Ishikawa (cell line): ENCODE results near the gene FOXP1.

Experiments used
- CREB1 ChIP-seq: IDR thresholded peaks from 2 replicates; pipeline ENCODE4 v1.6.1; 2012; ENCODE audit warnings: low read depth
- EP300 ChIP-seq: IDR thresholded peaks from 2 replicates; pipeline ENCODE4 v1.6.1; 2012; ENCODE audit warnings: borderline replicate concordance
- RAD21 ChIP-seq: IDR thresholded peaks from 2 replicates; pipeline ENCODE4 v1.6.1; 2012; ENCODE audit warnings: low read depth
- TEAD4 ChIP-seq: IDR thresholded peaks from 2 replicates; pipeline ENCODE4 v1.6.1; 2012
- ZBTB7A ChIP-seq: IDR thresholded peaks from 2 replicates; pipeline ENCODE4 v1.6.1; 2012; ENCODE audit warnings: low read depth
- TF ChIP-seq, protein P1 (sequence below): IDR thresholded peaks from 2 replicates; pipeline ENCODE4 v1.6.1; 2012
- TF ChIP-seq, protein P2 (sequence below): IDR thresholded peaks from 2 replicates; pipeline ENCODE4 v1.6.1; 2012

DNA sequence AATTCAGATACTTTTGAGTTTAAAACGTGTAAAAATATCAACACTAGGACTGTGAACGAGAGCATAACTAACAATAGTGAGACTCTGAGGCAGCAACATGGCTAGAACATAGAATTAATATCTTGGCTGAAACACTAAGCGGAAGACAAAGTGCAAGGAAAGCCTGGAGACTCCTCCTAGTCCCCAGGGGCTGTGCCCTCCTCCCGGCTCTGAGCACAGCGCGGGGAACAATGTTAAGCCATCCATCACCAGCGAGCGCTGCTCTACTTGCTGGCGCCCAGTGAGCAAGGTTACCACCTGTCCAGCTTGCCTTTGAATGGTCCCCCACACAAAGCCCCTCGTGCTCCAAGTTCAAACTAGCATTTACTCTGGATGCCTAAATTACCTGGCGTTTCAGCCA is 436.9 kb downstream of the FOXP1 start:
- TF ChIP-seq TEAD4 (no peak), CREB1 (no peak), EP300 (no peak), RAD21 (no peak), ZBTB7A (no peak)
- TF ChIP-seq, protein P1, sequence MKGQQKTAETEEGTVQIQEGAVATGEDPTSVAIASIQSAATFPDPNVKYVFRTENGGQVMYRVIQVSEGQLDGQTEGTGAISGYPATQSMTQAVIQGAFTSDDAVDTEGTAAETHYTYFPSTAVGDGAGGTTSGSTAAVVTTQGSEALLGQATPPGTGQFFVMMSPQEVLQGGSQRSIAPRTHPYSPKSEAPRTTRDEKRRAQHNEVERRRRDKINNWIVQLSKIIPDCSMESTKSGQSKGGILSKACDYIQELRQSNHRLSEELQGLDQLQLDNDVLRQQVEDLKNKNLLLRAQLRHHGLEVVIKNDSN: no peak
- TF ChIP-seq, protein P2, sequence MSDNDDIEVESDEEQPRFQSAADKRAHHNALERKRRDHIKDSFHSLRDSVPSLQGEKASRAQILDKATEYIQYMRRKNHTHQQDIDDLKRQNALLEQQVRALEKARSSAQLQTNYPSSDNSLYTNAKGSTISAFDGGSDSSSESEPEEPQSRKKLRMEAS: no peak
